ENCODE results near the gene MST1.

- no peak for TF ChIP-seq TAF1 (IDR thresholded peaks at IDR 0.05; ENCODE audit: borderline replicate concordance, low read depth, low read length)
- TF ChIP-seq POLR2A (IDR thresholded peaks at IDR 0.05; ENCODE audit: low read depth, low read length), result no peak
These were observed 32.9 kb upstream of the MST1 start for GRCh38 chr3:49721896-49722781.
